ENCODE results near the gene PCDHGA12.
"Not testable (repeated sequence)": the region's sequence is repeated elsewhere in the genome, so short reads cannot be mapped to it uniquely, and the experiment has no call there.

PCDHGA12 gene

GRCh38 chr5:141409598-141410306, 20.6 kb upstream of the PCDHGA12 start:
- no peak for DNase-seq

DNA sequence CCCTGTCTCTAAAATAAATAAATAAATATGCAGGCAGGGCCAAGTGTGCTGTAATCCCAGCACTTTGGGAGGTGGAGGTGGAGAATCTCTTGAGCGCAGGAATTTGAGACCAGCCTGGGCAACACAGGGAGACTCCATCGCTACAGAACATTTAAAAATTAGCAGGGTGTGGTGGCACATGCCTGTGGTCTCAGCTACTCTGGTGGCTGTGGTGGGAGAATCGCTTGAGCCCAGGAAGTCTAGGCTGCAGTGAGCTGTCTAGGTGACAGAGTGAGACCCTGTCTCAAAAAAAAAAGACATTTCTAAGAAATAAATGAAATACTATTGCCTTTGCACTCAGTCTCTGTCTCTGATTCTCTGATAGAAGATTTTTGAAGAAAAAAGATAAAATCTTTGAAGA, 18.7 kb upstream of the PCDHGA12 start:
- no peak for DNase-seq

- peak; percentile 17 for DNase-seq
Observed at GRCh38 chr5:141412854-141413539, 17.3 kb upstream of the PCDHGA12 start, which contains the start of gene PCDHGA10. PCDHGA10 (plus strand) TSS chr5:141412987; CDS start chr5:141413176, 189 bp downstream.

DNA sequence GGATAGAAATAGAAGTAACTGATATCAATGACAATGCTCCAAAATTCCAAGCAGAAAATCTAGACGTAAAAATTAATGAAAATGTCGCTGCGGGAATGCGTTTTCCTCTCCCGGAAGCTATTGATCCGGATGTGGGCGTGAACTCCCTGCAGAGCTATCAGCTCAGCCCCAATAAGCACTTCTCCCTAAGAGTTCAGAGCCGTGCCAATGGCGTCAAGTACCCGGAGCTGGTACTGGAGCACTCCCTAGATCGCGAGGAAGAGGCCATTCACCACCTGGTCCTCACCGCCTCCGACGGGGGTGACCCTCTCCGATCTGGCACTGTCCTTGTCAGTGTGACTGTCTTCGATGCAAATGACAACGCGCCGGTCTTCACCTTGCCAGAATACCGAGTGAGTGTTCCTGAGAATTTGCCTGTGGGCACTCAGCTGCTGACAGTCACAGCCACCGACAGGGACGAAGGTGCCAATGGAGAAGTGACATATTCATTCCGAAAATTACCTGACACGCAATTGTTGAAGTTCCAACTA, 16.7 kb upstream of the PCDHGA12 start:
- DNase-seq: no peak

GRCh38 chr5:141414548-141415274, 15.6 kb upstream of the PCDHGA12 start:
- DNase-seq: not testable (repeated sequence)

- not testable (repeated sequence) for DNase-seq
Observed at GRCh38 chr5:141415275-141415618, 15.1 kb upstream of the PCDHGA12 start.

DNA sequence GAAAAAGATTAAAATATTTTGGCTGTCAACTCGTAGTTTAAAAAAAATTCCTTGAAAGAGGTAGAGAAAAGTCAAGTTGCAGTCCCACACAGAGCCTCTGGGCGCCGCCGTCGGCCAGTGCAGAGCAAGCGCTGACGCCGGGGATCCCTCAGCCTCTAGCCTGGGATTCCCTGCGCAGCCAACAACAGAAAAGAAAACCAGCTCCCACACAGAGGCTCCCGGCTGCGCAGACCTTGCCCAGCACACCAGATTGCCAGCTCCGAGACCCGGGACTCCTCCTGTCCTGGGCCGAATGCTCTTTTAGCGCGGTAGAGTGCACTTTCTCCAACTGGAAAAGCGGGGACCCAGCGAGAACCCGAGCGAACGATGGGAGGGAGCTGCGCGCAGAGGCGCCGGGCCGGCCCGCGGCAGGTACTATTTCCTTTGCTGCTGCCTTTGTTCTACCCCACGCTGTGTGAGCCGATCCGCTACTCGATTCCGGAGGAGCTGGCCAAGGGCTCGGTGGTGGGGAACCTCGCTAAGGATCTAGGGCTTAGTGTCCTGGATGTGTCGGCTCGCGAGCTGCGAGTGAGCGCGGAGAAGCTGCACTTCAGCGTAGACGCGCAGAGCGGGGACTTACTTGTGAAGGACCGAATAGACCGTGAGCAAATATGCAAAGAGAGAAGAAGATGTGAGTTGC, 12.7 kb upstream of the PCDHGA12 start, which contains the start of gene PCDHGB7:
TSS of gene PCDHGB7 (plus strand) at position 184 of the 679 bp plus-strand sequence. CDS start at position 367, 183 bp downstream.
- DNase-seq: not testable (repeated sequence)

GRCh38 chr5:141419074-141419880, 11.0 kb upstream of the PCDHGA12 start:
- no peak for DNase-seq

- DNase-seq: peak; percentile 15
Observed at GRCh38 chr5:141420855-141421488, 9.3 kb upstream of the PCDHGA12 start, which contains the start of gene PCDHGA11. PCDHGA11 (plus strand) TSS chr5:141421051; CDS start chr5:141421228, 177 bp downstream.

- DNase-seq: no peak
Observed at GRCh38 chr5:141421489-141421855, 8.8 kb upstream of the PCDHGA12 start.

DNA sequence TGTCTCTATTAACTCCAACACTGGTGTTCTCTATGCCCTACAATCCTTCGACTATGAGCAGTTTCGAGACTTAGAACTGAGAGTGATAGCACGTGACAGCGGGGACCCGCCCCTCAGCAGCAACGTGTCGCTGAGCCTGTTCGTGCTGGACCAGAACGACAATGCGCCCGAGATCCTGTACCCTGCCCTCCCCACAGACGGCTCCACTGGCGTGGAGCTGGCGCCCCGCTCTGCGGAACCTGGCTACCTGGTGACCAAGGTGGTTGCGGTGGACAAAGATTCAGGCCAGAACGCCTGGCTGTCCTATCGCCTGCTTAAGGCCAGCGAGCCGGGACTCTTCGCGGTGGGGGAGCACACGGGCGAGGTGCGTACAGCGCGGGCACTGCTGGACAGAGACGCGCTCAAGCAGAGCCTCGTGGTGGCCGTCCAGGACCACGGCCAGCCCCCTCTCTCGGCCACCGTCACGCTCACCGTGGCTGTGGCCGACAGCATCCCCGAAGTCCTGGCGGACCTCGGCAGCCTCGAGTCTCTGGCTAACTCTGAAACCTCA, 7.5 kb upstream of the PCDHGA12 start:
- DNase-seq: no peak

DNA sequence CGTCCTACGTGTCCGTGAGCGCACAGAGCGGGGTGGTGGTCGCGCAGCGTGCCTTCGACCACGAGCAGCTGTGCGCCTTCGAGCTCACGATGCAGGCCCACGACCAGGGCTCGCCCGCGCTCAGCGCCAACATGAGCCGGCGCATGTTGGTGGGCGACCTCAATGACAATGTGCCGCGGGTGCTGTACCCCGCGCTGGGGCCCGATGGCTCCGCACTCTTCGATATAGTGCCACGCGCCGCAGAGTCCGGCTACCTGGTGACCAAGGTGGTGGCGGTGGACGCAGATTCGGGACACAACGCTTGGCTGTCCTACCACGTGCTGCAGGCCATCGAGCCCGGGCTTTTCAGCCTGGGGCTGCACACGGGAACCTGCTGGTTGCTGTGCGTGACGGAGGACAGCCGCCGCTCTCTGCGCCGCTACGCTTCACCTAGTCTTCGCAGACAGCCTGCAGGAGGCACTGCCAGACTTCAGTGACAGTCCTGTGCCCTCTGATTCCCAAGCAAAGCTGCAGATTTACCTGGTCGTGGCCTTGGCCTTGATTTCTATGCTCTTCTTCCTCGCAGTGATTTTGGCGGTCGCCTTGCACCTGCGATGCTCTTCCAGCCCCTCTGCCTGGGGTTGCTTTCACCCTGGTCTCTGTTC, 2.4 kb upstream of the PCDHGA12 start:
- no peak for DNase-seq

- DNase-seq: no peak
Observed at GRCh38 chr5:141431286-141431685, 979 bp downstream of the PCDHGA12 start.

DNA sequence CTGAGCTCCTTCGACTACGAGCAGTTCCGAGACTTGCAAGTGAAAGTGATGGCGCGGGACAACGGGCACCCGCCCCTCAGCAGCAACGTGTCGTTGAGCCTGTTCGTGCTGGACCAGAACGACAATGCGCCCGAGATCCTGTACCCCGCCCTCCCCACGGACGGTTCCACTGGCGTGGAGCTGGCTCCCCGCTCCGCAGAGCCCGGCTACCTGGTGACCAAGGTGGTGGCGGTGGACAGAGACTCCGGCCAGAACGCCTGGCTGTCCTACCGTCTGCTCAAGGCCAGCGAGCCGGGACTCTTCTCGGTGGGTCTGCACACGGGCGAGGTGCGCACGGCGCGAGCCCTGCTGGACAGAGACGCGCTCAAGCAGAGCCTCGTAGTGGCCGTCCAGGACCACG, 2.0 kb downstream of the PCDHGA12 start:
- not testable (repeated sequence) for DNase-seq

DNA sequence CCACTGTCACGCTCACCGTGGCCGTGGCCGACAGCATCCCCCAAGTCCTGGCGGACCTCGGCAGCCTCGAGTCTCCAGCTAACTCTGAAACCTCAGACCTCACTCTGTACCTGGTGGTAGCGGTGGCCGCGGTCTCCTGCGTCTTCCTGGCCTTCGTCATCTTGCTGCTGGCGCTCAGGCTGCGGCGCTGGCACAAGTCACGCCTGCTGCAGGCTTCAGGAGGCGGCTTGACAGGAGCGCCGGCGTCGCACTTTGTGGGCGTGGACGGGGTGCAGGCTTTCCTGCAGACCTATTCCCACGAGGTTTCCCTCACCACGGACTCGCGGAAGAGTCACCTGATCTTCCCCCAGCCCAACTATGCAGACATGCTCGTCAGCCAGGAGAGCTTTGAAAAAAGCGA, 2.4 kb downstream of the PCDHGA12 start:
- not testable (repeated sequence) for DNase-seq

DNA sequence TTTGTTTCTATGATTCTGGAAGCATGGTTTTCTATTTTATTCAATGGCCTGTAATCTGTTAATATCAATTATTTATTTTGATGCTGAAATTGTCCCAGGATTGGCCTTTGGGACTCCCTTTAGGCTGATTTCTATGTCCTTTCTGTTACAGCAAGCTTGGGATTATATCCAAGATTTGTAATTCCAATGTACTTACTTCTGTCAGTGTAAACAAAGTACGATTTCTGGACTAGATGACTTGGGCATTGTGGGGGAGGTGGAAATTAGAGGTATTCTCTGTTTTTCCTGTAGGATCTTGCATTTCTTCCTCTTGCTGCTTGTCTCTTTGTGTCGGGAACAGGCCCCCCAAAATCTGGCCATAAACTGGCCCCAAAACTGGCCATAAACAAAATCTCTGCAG, 3.7 kb downstream of the PCDHGA12 start:
- DNase-seq: no peak

- no peak for DNase-seq
Observed at GRCh38 chr5:141437221-141437620, 6.9 kb downstream of the PCDHGA12 start.

DNA sequence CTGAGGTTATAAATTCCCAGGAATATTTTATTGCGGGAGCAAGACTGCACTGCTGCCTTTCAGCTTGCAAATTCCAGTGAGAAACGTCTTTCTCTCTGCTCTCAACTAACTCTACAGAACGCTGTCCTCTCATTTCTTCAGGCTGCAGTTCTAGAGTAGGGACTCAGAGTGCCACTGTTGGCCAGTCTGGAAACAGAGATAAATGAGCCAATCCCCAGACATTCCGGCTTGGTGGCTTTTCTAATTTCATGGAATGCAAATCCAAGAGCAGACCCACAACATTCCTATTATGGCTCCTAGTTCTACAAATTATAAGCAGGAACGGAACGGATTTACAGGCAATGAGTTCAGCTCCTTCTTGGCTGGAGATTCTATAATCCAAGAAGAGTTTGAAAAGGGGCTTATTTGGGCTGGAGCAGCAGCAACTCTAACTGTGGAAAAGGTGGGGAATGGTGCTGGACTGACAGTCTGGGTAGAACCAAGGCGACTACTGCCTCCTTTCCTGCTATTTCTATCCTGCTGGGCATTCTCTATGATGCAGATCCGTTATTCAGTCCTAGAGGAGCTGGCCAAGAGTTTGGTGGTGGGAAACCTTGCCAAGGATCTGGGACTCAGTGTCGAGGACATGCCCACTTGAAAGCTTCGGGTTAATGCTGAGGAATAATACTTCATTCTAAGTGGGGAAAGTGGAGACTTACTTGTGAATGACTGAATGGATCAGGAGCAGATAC, 9.3 kb downstream of the PCDHGA12 start:
- DNase-seq: no peak

DNA sequence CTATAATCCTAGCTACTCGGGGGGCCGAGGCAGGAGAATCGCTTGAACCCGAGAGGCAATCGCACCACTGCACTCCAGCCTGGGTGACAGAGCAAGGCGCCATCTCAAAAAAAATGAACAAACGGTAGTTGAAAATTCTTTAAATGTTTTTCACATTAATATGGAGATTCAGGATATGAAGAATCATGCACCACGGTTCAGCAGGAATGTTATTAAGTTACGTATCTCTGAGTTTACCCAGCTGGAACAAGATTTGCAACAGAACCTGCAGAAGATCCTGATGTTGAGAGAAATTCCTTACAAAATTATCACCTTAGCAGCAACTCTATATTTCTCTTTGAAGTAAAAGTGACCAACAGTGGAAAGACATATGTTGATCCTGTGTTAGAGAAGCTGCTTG, 10.0 kb downstream of the PCDHGA12 start:
- no peak for DNase-seq
